Keratinocyte (primary cell): ENCODE data around the gene DHRSX.

Experiments
- EZH2 ChIP-seq: IDR thresholded peaks from one replicate; pipeline ENCODE4 v1.6.1; 2012; ENCODE audit warnings: inconsistent platforms, mild to moderate bottlenecking, low read length, moderate library complexity
- TF ChIP-seq, protein P1 (sequence below), 3 experiments: IDR thresholded peaks in 1 of 3; conservative IDR thresholded peaks in 1 of 3; optimal IDR thresholded peaks in 1 of 3; 2 replicates in 2 of 3; 3 replicates in 1 of 3; pipeline versions ENCODE3 to v1.5.1; 2011; ENCODE audit warnings: low read length in 3 of 3, mild to moderate bottlenecking in 3 of 3, moderate library complexity in 2 of 3, control low read depth in 1 of 3, inconsistent platforms in 1 of 3; ENCODE audit not compliant: insufficient read depth in 2 of 3; ENCODE audit errors: extremely low read depth in 1 of 3

- TF ChIP-seq, protein P1, sequence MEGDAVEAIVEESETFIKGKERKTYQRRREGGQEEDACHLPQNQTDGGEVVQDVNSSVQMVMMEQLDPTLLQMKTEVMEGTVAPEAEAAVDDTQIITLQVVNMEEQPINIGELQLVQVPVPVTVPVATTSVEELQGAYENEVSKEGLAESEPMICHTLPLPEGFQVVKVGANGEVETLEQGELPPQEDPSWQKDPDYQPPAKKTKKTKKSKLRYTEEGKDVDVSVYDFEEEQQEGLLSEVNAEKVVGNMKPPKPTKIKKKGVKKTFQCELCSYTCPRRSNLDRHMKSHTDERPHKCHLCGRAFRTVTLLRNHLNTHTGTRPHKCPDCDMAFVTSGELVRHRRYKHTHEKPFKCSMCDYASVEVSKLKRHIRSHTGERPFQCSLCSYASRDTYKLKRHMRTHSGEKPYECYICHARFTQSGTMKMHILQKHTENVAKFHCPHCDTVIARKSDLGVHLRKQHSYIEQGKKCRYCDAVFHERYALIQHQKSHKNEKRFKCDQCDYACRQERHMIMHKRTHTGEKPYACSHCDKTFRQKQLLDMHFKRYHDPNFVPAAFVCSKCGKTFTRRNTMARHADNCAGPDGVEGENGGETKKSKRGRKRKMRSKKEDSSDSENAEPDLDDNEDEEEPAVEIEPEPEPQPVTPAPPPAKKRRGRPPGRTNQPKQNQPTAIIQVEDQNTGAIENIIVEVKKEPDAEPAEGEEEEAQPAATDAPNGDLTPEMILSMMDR (optimal IDR thresholded peaks at IDR 0.05 in 1 of 3, IDR thresholded peaks at IDR 0.05 in 1 of 3, conservative IDR thresholded peaks at IDR 0.05 in 1 of 3; ENCODE audit: extremely low read depth in 1 of 3, insufficient read depth in 2 of 3, low read length in 3 of 3) = no peak
- no peak for TF ChIP-seq EZH2
Observed at GRCh38 chrX:2466876-2467656, 33.7 kb downstream of the DHRSX start.
